Choroid plexus epithelial cell (primary cell): ENCODE data around the gene HSPA4.

Experiments
- DNase-seq: peaks from one replicate; pipeline ENCODE4 v3.0.0-alpha.2; 2010; ENCODE audit warnings: low read depth
- H3K4me3 ChIP-seq: 2 replicates; pipeline ENCODE4 v1.5.1; 2011; ENCODE audit warnings: low read depth, mild to moderate bottlenecking, control low read depth, low read length, moderate library complexity
- TF ChIP-seq, protein P1 (sequence below): conservative IDR thresholded peaks from 2 replicates; pipeline ENCODE4 v1.5.1; 2011; ENCODE audit warnings: low read depth, mild to moderate bottlenecking, control low read depth, inconsistent platforms, low read length, moderate library complexity

The HSPA4 gene

DNA sequence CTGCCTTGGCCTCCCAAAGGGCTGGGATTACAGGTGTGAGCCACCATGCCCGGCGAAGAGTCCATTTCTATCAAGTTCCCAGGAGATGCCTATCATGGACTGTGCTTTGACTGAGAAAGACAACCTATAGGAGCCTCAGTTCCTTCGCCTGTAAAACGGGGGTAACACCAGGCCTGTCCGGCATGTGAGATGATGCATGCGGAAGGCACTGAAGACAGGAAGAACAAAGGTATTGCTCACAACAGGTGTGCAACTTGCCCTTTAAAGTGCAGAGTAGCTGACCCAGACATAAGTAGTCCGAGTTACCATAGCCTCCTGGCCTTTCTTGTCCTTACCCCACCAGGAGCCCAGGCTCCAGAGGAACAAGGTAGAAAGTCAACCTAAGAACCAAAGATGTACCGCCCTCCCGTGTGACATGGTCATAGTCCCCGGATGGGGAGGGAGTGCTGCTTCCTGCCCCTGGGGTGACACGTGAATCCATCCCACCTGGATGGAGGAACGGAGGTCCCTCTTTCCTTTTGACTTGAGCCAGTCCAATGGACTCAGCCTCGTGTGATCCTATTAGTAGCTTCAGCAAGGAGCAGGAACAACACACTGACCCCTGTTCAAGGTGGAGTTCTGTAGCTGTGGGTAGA is 60.3 kb downstream of the HSPA4 start:
- DNase-seq, result no peak
- TF ChIP-seq, protein P1, sequence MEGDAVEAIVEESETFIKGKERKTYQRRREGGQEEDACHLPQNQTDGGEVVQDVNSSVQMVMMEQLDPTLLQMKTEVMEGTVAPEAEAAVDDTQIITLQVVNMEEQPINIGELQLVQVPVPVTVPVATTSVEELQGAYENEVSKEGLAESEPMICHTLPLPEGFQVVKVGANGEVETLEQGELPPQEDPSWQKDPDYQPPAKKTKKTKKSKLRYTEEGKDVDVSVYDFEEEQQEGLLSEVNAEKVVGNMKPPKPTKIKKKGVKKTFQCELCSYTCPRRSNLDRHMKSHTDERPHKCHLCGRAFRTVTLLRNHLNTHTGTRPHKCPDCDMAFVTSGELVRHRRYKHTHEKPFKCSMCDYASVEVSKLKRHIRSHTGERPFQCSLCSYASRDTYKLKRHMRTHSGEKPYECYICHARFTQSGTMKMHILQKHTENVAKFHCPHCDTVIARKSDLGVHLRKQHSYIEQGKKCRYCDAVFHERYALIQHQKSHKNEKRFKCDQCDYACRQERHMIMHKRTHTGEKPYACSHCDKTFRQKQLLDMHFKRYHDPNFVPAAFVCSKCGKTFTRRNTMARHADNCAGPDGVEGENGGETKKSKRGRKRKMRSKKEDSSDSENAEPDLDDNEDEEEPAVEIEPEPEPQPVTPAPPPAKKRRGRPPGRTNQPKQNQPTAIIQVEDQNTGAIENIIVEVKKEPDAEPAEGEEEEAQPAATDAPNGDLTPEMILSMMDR, result no peak

DNA sequence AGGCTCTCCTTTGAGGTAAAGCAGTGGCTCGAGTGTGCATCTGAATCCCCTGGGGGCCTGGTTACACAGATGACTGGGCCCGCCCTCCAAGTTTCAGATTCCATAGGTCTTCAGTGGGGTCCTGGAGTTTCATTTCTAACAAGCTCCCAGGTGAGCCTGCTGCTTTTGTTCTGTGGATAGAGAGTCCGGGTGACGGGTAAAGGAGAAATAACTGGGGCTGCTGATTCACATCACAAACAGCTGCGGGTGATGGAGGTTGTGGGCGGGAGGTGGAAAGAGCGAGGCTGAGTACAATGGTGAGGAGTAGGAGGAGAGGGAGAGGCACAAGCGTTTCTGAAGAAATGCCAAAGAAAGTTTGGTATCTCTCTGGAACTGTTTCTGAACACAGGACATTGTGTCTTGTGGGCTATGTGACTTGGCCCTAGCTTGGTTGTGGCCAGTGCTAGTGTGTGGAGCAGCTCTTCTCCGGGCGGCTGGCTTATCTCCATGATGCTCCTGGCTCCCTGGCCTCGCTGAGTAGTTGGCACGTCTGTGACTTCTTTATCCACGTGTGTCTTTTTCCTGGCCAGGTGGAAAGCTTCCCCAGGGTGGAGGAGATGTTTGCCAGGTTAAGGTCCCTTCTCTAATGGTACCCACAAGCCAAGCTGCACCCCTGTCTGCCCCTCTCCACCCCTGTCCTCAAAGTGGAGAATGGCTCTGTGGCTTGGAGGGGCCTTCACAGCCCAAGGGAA is 61.7 kb downstream of the HSPA4 start:
- peak; percentile 63 for DNase-seq
- TF ChIP-seq, protein P1, result no peak
- no peak overlapping the region for H3K4me3 ChIP-seq

More for the DNA sequence above, 60.3 kb downstream of the HSPA4 start:
- no peak overlapping the region for H3K4me3 ChIP-seq

DNA sequence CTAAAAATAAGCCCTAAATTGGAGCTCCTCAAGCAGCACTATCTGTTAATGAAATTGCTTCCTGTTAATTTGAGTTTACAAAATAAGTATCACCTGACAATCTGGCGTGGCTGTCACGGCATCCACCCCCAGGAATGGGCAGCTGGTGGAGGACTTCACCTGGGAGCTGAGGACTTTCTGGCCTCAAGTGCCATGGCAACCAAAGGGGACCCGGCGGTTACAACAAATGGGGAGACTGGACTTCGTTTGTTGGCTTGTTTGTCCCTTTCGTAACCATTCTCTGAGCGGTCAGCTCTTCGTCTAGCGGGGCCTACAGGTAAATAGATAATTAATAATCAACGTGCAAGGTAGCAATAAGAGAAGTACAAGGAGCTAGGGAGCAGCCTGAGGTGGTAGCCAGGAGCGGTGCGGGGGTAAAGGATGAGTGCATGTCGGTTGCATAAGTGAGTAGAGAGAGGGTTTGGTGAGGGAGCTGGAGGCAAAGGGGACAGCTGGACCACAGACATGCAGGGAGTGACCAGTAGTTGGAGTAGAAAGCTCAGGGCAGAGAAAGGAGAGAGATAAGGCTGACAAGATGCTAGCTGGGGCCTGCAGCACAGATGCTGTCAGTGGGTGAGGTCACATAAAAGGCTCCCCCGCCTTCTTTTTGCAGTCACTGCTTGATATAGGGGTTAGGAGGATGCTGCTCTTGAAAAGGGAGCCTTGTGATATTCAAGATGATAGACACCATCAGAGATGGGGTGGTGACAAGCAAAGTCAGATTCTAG is 62.5 kb downstream of the HSPA4 start:
- no peak for DNase-seq
- H3K4me3 ChIP-seq, result no peak overlapping the region
- TF ChIP-seq, protein P1, result no peak

DNA sequence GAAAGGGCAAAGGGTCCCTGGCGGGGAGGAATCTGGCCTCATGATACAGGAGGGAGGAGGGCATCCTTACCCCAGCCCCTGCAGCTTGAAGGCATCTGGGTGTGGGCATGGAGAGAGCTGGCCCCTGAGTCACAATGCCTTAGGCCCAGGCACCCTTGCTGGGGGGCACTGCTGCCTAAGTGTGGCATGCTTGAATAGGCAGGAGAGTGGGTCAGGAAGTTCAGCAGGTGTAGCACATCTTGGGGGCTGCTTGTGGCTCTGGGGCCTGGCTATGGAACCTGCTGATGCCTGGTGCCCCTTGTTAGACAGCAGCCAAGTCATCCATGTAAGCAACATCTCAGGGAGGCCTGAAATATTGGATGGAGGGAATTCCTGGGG is 63.1 kb downstream of the HSPA4 start:
- TF ChIP-seq, protein P1, result no peak
- no peak overlapping the region for H3K4me3 ChIP-seq
- no peak for DNase-seq

DNA sequence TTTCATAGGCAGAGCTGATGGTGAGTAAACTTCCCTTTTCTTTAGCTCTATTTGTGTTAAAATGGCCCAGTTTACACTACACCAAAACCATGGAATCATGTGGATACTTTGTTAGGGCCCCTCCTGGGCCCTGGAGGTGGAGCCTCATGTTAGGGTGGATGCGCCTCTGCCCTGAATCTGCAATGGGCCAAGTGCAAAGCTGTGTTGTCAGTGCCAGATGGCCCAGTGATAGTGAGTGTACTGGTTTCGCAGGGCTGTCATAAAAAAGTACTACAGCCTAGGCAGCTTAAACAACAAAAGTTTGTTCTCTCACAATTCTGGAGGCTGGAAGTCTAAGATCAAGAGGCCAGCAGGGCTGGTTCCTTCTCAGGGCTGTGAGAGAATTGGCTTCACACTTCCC is 64.8 kb downstream of the HSPA4 start:
- H3K4me3 ChIP-seq, result no peak overlapping the region
- TF ChIP-seq, protein P1, result no peak
- DNase-seq, result no peak

DNA sequence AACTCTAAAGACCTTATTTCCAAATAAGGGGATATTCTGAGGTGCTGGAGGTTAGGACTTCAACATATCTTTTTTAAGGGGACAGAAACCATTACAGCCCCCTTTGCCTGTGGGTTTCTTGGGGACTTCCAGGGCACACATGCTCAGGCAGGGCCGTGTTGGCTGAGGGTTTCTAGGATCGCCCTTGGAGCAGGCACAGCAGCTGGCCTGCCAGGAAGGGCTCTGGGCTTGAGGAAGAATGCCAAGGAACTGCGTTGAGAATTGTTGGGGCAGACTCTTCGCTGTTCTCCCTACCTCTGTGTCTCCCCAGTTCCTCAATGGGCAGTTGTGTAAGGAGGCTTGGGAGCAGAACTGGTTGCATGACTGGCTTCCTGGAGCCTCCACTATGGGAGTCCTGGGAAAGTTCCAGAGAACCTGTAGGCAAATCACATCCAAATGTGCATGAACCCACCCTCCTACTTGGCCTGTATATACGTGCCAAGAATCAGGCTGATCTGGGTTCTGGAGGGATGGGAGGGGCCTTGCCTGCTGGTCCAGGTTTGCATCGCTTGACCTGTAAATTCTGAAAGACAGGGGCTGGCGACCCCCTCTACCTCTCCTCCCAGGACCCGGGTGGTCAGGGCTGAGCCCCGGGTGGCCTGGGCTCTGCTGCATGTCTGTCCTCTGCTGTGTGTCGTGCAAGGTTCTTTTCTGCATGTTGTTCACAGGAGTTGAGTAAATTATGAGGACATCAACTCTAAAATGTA is 65.5 kb downstream of the HSPA4 start:
- TF ChIP-seq, protein P1, result no peak
- H3K4me3 ChIP-seq, result no peak overlapping the region
- no peak for DNase-seq
